GM21723 (cell line): ENCODE results near the gene GALNTL6.

Source experiments
- ATAC-seq: cut with Tn5 transposase; IDR thresholded peaks from one replicate; pipeline ENCODE4 v1.9.1; 2021; ENCODE audit warnings: mild to moderate bottlenecking, moderate library complexity; ENCODE audit not compliant: unreplicated experiment

The GALNTL6 gene

GRCh38 chr4:172104539-172104938 lies 291.3 kb downstream of the GALNTL6 start:
- ATAC-seq, result no peak

- ATAC-seq, result no peak
These were observed 292.7 kb downstream of the GALNTL6 start for GRCh38 chr4:172105918-172106317.

- ATAC-seq, result no peak
These were observed 296.3 kb downstream of the GALNTL6 start for GRCh38 chr4:172109466-172109865.

DNA sequence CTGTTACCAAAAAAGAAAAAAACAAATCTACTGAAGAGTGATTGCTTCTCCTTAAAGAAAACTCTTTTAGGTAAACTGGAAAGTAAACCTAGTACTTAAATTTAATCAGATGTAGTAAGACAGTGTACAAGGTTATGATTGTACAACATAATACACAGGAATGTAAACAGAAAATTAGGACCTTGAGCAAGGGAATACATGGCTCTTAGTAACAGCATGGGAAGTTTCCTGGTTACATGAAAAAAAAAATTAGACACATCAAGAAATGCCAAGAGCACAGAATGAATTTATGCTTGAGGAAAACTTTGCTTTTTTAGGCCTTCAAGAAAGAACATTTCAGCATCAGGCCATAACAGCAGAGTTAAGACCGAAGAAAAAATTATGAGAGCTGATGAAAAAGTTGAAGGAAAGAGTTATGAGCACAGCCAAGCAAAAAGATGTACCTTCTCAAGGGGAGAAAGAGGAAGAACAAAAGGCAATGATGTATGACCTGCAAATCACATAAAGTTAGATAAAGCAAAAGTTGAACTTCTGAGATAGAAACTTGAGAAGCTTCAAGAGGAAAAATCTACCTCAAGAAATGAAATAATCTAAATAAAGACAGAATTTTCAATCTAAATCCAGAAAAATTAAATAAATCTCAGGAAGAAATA lies 311.6 kb downstream of the GALNTL6 start:
- ATAC-seq, result no peak

GRCh38 chr4:172125443-172125842 lies 312.2 kb downstream of the GALNTL6 start:
- ATAC-seq, result no peak

DNA sequence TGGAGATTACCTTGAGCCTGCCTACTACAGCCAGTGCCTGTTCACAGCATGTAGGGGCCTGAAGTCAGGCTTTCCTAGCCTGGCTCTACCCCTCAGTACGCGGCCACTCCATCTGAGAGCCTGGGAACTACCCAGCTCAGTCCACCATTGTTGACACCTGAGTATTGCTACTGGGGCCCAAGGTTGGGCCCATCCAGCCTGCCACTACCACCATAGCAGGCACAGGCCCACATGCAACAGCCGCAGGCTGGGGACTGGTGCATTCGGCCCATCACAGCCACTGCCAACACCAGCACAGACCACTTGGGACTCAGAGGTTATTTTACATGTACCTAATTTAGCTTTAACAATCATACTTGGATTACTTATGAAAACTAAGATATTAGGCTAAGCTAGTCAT lies 314.0 kb downstream of the GALNTL6 start:
- ATAC-seq, result no peak

- ATAC-seq, result no peak
These were observed 316.4 kb downstream of the GALNTL6 start for GRCh38 chr4:172129593-172129992.

GRCh38 chr4:172134521-172134920 lies 321.3 kb downstream of the GALNTL6 start:
- ATAC-seq, result no peak

DNA sequence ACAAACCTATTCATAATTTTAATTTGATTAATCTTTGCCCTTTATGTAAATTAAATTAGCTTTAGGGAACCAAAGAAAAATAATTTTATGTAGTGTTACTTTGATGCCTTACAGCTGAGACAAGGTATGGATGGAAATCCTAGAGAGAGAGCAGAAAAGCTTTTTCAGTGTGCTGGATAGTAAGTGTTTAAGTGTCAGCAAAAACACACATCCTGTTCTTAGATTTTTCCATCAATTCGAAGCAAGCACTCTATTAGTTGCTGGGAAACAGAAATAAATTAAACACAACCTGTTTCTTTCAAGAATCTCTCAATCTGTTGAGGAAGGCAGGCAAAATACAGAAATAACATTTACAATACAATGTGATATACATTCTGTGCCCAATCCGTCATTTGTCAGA lies 327.8 kb downstream of the GALNTL6 start:
- ATAC-seq, result no peak

DNA sequence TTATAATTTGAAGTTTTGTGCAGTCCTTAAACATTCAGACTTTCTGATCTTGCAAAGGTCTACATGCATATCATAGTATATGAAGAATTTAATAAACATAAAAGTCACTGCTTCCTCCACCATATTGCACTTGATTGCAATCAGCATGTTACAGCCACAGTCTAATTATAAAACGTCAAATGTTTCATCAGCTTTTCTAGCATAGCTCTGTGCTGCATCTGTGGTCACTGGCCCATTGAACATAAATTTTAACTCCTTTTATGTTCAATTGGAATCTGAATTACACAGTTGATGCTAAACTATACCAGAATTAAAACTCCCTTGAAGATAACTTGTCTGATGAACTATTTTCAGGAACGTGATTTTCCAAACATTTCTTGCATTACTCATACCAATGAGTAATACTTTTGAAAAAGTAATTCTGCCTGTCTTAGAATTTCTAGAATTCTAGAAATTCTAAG lies 329.1 kb downstream of the GALNTL6 start:
- no peak for ATAC-seq

GRCh38 chr4:172143605-172144314 lies 330.6 kb downstream of the GALNTL6 start:
- ATAC-seq, result no peak

DNA sequence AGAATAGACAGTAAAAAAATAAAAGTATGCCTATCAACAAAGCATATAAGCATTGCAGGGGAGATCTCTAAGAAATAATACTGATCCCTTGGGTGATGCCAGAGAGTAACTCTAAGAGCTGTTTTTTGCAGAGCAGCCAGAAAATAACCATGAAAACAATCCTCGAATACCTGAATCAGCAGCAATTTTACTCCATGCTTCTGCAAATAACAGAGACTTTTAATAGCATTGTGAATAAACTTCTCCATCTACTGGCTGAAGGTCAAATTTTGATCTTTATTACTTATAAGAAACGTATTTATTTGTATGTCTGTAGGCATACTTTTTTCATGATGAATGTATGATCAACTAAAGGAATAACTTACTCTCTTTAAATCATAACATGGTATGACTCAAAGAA lies 334.5 kb downstream of the GALNTL6 start:
- ATAC-seq, result no peak

DNA sequence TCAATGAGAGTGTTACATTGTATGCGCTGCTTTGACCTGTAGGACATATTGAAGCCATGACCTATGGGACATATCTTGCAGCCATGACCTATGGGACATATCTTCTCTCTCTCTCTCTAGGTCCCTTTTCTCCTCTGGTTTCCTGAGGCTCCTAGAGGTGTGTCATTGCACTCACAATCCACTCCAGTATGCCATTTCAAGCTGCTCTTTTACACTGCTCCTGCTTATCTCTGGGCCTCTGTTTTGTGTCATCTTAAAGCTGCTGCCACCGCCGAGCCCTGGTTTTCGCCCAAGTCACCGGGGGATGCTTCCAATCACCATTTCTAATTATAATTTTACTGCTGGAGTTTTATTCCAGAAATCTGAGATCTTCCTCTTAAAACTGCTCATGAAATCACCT lies 336.1 kb downstream of the GALNTL6 start:
- no peak for ATAC-seq

GRCh38 chr4:172152284-172152683 lies 339.1 kb downstream of the GALNTL6 start:
- no peak for ATAC-seq

DNA sequence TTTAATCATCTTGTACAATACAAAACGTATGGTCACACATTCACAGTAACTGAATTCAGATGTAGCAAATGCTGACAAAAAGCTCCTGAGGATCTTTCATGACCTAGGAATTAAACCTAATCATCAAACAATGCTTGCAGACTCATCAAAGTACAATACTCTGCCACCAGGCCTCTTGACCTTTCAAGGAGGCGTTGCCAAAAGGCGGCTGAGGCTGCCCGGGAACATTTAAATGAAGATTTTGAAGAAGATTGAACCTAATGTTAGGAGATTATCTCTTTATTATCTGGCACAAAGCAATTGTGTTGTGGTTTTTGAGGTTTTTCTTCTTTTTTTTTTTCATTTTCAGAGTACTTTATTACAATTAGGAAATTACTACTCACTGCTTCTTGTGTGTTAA lies 340.5 kb downstream of the GALNTL6 start:
- no peak for ATAC-seq

DNA sequence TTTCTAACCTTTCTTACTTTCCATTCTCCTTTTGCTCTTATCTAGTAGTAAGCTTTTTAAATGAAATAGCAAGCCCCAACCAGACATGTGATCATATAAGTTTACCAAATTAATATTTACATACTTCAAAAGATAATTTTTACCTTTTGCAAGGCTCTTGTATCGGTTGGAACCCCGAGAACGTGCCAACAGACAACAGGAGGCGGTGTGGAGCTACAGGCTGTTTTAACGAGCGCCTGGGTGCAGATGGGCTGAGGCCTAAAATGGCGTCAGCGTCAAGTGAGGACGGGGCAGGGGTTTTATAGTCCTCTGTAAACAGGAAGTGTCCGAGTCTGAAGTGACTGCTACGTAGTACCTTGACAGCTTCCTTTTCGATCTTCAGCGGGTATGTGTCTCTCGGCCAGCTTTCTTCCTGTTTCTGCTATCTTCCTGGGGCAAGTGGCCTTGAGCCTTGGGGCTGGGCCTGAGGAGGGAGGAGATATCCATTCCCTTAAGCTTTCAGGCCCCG lies 342.7 kb downstream of the GALNTL6 start:
- no peak for ATAC-seq

DNA sequence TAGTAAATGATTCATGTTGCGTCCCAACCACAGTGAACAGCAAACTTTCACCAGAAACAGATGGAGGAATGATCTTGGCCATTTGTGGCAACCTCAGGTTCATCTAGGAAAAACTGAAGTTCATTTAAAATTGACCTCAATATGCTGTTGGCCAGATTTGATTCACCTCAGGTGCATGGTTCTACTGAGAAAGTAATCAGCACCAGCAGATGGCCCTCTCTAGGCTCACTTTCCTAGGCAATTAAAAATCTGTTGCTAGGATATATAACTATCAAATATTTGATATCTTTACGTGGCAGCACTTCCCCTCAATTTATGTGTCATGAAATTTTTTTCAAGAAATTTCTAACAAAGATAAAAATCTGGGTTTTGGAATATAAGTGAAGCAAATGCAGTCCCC lies 344.7 kb downstream of the GALNTL6 start:
- no peak for ATAC-seq

GRCh38 chr4:172163215-172163614 lies 350.0 kb downstream of the GALNTL6 start:
- ATAC-seq, result no peak

- no peak for ATAC-seq
These were observed 355.7 kb downstream of the GALNTL6 start for GRCh38 chr4:172168888-172169287.

DNA sequence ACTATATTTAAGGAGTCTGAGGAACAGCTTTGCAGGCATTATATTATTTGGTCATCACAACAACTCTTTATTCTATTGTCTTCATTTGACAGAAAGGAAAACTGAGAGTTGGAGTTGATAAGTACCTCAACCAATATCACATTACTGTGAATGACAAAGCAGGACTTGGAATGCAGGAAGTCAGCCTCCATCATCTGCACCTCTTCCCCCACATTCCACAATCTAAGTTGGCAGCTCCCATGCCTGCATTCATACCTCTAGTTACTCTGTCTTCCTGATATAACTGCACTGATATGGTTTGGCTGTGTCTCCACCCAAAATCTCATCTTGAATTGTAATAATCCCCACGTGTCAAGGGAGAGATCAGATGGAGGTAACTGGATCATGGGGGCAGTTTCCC lies 356.7 kb downstream of the GALNTL6 start:
- no peak for ATAC-seq

DNA sequence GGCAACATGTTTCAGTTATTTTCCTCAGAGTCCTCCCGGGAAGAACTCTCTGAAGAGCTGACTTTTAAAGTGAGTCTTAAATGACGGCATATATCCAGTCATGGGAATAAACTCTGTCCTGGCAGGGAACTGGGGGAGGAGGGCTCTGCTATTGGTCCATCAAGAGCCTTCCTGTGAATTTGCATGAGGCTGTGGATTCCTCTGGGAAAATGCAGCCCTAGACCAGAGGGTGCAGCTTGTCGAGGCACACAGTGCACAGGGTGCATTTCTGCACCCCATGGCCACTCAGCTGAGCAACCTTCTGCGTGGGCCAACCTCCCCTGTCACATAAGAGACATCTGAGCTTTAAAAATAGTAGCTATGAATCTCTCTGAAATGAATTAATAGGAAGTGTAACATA lies 360.0 kb downstream of the GALNTL6 start:
- ATAC-seq, result no peak

DNA sequence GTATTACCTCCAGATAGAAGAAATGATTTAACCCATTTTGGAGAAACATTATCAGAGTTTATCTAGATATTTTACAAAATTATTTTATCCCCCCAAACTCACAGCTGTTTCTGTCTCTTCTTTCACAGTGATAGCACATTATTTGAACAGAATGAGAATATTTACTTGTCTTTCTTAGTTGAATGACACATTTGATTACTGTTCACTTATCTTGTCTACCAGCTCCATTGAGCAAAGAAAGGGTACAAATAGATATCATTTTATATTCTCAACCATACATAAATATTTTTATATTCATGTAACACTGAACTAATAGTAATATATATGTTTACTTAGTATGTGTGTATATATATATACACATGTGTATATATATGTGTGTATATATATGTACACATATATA lies 364.2 kb downstream of the GALNTL6 start:
- no peak for ATAC-seq
